WTC11 (cell line): ENCODE data around the gene PLD1.

Source experiments
- CTCF ChIP-seq: fragments of 200-600 bp; IDR thresholded peaks from 2 replicates; pipeline ENCODE4 v1.8.0; 2022; ENCODE audit warnings: antibody characterized with exemption
- FOXP4 ChIP-seq: sonication (generic); formaldehyde crosslinking; IDR thresholded peaks from 2 replicates; pipeline ENCODE4 v1.8.0; 2022; ENCODE audit warnings: mild to moderate bottlenecking, missing genetic modification reagents
- SMAD3 ChIP-seq: sonication (generic); formaldehyde crosslinking; IDR thresholded peaks from 2 replicates; pipeline ENCODE4 v1.8.0; 2022; ENCODE audit warnings: missing genetic modification reagents, mild to moderate bottlenecking, borderline replicate concordance
- SP1 ChIP-seq: sonication (generic); formaldehyde crosslinking; conservative IDR thresholded peaks from 2 replicates; pipeline ENCODE4 v1.8.1; 2022; ENCODE audit warnings: missing genetic modification reagents
- ZNF232 ChIP-seq: sonication (generic); formaldehyde crosslinking; IDR thresholded peaks from 2 replicates; pipeline ENCODE4 v1.8.0; 2022; ENCODE audit warnings: mild to moderate bottlenecking, missing genetic modification reagents

- TF ChIP-seq SP1 (CRISPR knock-in tag) (no peak), SMAD3 (CRISPR knock-in tag) (no peak), CTCF (no peak), ZNF232 (no peak), FOXP4 (CRISPR knock-in tag) (no peak)
These were observed 62.9 kb downstream of the PLD1 start for GRCh38 chr3:171747223-171747920.
